Measurements from ENCODE around the gene CFAP221.
A peak's percentile ranks its signal among the peaks of the same experiment; 100 is the strongest.

CFAP221 gene

DNA sequence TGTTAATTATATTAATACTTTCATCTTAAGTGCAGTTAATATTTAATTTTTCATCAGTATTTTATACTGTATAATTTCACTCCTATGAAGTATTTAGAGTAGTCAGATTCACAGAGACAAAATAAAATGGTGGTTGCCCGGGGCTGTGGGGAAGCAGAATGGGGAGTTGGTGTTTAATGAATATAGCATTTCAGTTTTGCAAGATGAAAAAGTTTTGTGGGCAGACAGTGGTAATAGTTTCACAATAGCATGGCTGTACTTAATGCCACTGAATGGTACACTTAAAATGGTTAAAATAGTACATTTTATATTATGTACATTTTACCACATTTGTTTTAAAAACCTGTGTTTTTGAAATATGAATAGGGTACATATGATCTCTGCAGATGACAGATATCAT, 31.2 kb downstream of the CFAP221 start:
- H3K4me1 ChIP-seq (ENCODE audit: low read length), result peaks cover 31% of the 10 kb centered on the region
- TF ChIP-seq EZH2phosphoT487 (IDR thresholded peaks at IDR 0.05; ENCODE audit: low read length), result no peak
- no peak for TF ChIP-seq EZH2 (optimal IDR thresholded peaks at IDR 0.05; ENCODE audit: low read depth, low read length)
- TF ChIP-seq, protein P1, sequence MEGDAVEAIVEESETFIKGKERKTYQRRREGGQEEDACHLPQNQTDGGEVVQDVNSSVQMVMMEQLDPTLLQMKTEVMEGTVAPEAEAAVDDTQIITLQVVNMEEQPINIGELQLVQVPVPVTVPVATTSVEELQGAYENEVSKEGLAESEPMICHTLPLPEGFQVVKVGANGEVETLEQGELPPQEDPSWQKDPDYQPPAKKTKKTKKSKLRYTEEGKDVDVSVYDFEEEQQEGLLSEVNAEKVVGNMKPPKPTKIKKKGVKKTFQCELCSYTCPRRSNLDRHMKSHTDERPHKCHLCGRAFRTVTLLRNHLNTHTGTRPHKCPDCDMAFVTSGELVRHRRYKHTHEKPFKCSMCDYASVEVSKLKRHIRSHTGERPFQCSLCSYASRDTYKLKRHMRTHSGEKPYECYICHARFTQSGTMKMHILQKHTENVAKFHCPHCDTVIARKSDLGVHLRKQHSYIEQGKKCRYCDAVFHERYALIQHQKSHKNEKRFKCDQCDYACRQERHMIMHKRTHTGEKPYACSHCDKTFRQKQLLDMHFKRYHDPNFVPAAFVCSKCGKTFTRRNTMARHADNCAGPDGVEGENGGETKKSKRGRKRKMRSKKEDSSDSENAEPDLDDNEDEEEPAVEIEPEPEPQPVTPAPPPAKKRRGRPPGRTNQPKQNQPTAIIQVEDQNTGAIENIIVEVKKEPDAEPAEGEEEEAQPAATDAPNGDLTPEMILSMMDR (IDR thresholded peaks at IDR 0.05; ENCODE audit: low read length), result no peak

DNA sequence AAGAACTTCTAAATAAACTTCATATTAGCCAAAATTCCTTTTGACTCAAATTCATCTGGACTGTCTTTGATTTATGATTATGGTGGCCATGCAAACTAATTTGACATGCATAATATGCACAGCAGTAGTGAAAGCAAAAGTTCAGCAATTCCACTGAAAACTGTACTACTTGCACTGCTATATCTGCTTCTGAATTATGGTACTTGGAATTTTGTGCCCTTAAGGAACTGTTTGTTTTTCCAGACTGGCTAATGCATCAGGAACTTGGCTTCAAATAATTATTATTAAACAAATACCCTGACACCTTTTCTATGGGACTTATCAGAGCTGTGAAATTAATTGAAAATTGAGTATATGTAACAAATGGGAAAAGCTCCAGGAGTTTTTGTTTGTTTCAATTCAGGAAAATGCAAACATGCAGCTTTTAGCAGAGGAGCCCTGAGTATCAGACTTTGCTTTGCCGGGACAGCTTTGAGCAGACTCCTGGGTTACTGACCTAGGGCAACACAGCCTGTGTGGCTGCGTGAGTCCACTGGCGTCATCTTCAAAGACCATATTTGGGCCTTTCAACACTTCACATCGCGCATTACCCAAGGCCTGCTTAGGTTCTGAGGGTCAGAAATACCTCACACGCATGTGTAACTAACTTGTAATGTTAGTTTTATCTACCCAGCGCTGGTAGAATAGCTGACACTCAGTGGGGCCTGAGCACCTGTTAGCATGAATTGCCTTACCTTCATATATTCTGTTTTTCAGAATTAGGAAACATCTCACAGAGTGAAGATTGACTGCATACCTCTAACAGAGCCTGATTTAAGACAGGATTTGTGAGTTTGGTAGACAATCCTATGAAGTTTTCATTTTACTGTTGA, 35.4 kb downstream of the CFAP221 start:
- no peak for DNase-seq

More for the DNA sequence above, 31.2 kb downstream of the CFAP221 start:
- Histone ChIP-seq H3K27me3 (replicated peaks; ENCODE audit: insufficient read depth, low read length) (no peaks in the 10 kb centered on the region), H2AFZ (ENCODE audit: low read length) (no peak overlapping the region), H3K36me3 (replicated peaks; ENCODE audit: insufficient read depth, low read length) (no peaks in the 10 kb centered on the region), H3K9ac (ENCODE audit: low read length) (no peak overlapping the region), H3K9me2 (replicated peaks; ENCODE audit: insufficient read depth, low read length) (no peaks in the 10 kb centered on the region), H3K4me2 (ENCODE audit: low read depth, low read length) (peak overlapping the region; percentile 38), H3K79me2 (ENCODE audit: low read length) (no peaks in the 10 kb centered on the region), H3K27ac (ENCODE audit: low read length) (no peak overlapping the region), H3K4me3 (ENCODE audit: low read length) (no peak overlapping the region), H3F3A (ENCODE audit: insufficient read depth, low read length) (peaks cover 20% of the 10 kb centered on the region), H4K20me1 (ENCODE audit: insufficient read depth, low read length) (no peaks in the 10 kb centered on the region), H3K9me3 (replicated peaks; ENCODE audit: insufficient read depth, low read length) (no peaks in the 10 kb centered on the region)
- DNase-seq, result no peak

DNA sequence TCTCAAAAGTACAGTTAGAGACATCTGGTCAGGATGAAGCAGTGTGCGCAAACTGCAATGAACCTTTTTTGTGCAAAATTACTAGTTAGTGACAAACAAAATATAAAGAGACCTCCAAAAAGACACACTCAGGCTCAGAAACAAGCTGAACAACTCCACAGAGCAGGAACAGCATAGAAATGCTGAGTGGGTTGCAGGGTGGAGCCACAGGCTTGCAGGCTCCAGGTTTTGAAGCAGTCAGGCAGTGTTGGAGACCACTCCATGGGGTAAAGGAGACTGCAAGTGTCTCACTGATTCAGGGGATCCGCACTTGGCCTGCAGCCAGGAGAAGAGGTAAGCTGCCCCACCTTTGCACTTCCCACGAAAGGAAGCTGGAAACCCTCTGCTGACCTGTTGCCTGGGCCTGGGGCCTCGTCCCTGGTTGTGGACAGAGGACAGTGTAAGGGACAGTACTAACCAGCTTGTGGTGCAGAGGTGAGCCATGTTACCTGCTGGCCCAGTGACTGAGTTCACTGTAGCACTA, 36.4 kb downstream of the CFAP221 start:
- Histone ChIP-seq H3K36me3 (replicated peaks; ENCODE audit: insufficient read depth, low read length) (no peaks in the 10 kb centered on the region), H3K4me2 (ENCODE audit: low read depth, low read length) (no peak overlapping the region), H3K4me1 (ENCODE audit: low read length) (peaks cover 3% of the 10 kb centered on the region; the same call in 1 of the 2 replicates), H3K27ac (ENCODE audit: low read length) (no peak overlapping the region), H3K9me2 (replicated peaks; ENCODE audit: insufficient read depth, low read length) (no peaks in the 10 kb centered on the region), H3K4me3 (ENCODE audit: low read length) (no peak overlapping the region), H3K9ac (ENCODE audit: low read length) (no peak overlapping the region), H4K20me1 (ENCODE audit: insufficient read depth, low read length) (no peaks in the 10 kb centered on the region), H3K27me3 (replicated peaks; ENCODE audit: insufficient read depth, low read length) (no peaks in the 10 kb centered on the region), H2AFZ (ENCODE audit: low read length) (no peak overlapping the region), H3K79me2 (ENCODE audit: low read length) (no peaks in the 10 kb centered on the region), H3F3A (ENCODE audit: insufficient read depth, low read length) (no peaks in the 10 kb centered on the region), H3K9me3 (replicated peaks; ENCODE audit: insufficient read depth, low read length) (no peaks in the 10 kb centered on the region)
- TF ChIP-seq EZH2phosphoT487 (IDR thresholded peaks at IDR 0.05; ENCODE audit: low read length) (no peak), EZH2 (optimal IDR thresholded peaks at IDR 0.05; ENCODE audit: low read depth, low read length) (no peak)
- DNase-seq, result no peak

More for the DNA sequence above, 35.4 kb downstream of the CFAP221 start:
- H3K9me2 ChIP-seq (replicated peaks; ENCODE audit: insufficient read depth, low read length), result no peaks in the 10 kb centered on the region
- H3K36me3 ChIP-seq (replicated peaks; ENCODE audit: insufficient read depth, low read length), result no peaks in the 10 kb centered on the region
- TF ChIP-seq, protein P1 (IDR thresholded peaks at IDR 0.05; ENCODE audit: low read length), result no peak
- TF ChIP-seq EZH2 (optimal IDR thresholded peaks at IDR 0.05; ENCODE audit: low read depth, low read length) (no peak), EZH2phosphoT487 (IDR thresholded peaks at IDR 0.05; ENCODE audit: low read length) (no peak)
- no peak overlapping the region for H3K9ac ChIP-seq (ENCODE audit: low read length)
- peaks cover 9% of the 10 kb centered on the region for H3F3A ChIP-seq (ENCODE audit: insufficient read depth, low read length)
- peaks cover 13% of the 10 kb centered on the region for H3K4me1 ChIP-seq (ENCODE audit: low read length)
- no peaks in the 10 kb centered on the region for H3K79me2 ChIP-seq (ENCODE audit: low read length)
- no peak overlapping the region for H3K27ac ChIP-seq (ENCODE audit: low read length)
- no peaks in the 10 kb centered on the region for H3K27me3 ChIP-seq (replicated peaks; ENCODE audit: insufficient read depth, low read length)
- H4K20me1 ChIP-seq (ENCODE audit: insufficient read depth, low read length), result no peaks in the 10 kb centered on the region
- no peak overlapping the region for H2AFZ ChIP-seq (ENCODE audit: low read length)
- H3K9me3 ChIP-seq (replicated peaks; ENCODE audit: insufficient read depth, low read length), result no peaks in the 10 kb centered on the region
- H3K4me3 ChIP-seq (ENCODE audit: low read length), result no peak overlapping the region
- no peak overlapping the region for H3K4me2 ChIP-seq (ENCODE audit: low read depth, low read length)
